Measurements from ENCODE around the gene DBT.

Gene DBT

GRCh38 chr1:100232156-100232555 lies 17.5 kb downstream of the DBT start:
- Histone ChIP-seq H3K27me3 (ENCODE audit: control insufficient read depth in 2 of 2, insufficient read depth in 2 of 2, low read length in 2 of 2) (no peaks in the 10 kb centered on the region), H3K4me1 (ENCODE audit: control insufficient read depth in 2 of 2, insufficient read depth in 2 of 2, low read length in 2 of 2) (no peaks in the 10 kb centered on the region), H3K9ac (ENCODE audit: low read depth in 1 of 2, low read length in 2 of 2) (no peak overlapping the region), H3K4me3 (ENCODE audit: low read length in 2 of 2) (no peak overlapping the region), H3K36me3 (ENCODE audit: control insufficient read depth in 2 of 2, insufficient read depth in 2 of 2, low read length in 2 of 2) (peaks cover 22 to 29% of the 10 kb centered on the region in 2 donors), H3K27ac (ENCODE audit: low read depth in 2 of 2, low read length in 2 of 2) (no peak overlapping the region), H3K9me3 (ENCODE audit: control insufficient read depth in 2 of 2, low read length in 2 of 2) (no peaks in the 10 kb centered on the region)

GRCh38 chr1:100231721-100232120 lies 17.9 kb downstream of the DBT start:
- H3K9me3 ChIP-seq (ENCODE audit: control insufficient read depth in 2 of 2, low read length in 2 of 2), result no peaks in the 10 kb centered on the region
- no peak overlapping the region for H3K27ac ChIP-seq (ENCODE audit: low read depth in 2 of 2, low read length in 2 of 2)
- H3K4me1 ChIP-seq (ENCODE audit: control insufficient read depth in 2 of 2, insufficient read depth in 2 of 2, low read length in 2 of 2), result no peaks in the 10 kb centered on the region
- H3K4me3 ChIP-seq (ENCODE audit: low read length in 2 of 2), result no peak overlapping the region
- no peaks in the 10 kb centered on the region for H3K27me3 ChIP-seq (ENCODE audit: control insufficient read depth in 2 of 2, insufficient read depth in 2 of 2, low read length in 2 of 2)
- H3K36me3 ChIP-seq (ENCODE audit: control insufficient read depth in 2 of 2, insufficient read depth in 2 of 2, low read length in 2 of 2), result peaks cover 22 to 26% of the 10 kb centered on the region in 2 donors
- no peak overlapping the region for H3K9ac ChIP-seq (ENCODE audit: low read depth in 1 of 2, low read length in 2 of 2)

GRCh38 chr1:100230765-100231164 lies 18.9 kb downstream of the DBT start:
- Histone ChIP-seq H3K36me3 (ENCODE audit: control insufficient read depth in 2 of 2, insufficient read depth in 2 of 2, low read length in 2 of 2) (peaks cover 22 to 26% of the 10 kb centered on the region in 2 donors), H3K9ac (ENCODE audit: low read depth in 1 of 2, low read length in 2 of 2) (no peak overlapping the region), H3K27ac (ENCODE audit: low read depth in 2 of 2, low read length in 2 of 2) (no peak overlapping the region), H3K9me3 (ENCODE audit: control insufficient read depth in 2 of 2, low read length in 2 of 2) (no peaks in the 10 kb centered on the region), H3K27me3 (ENCODE audit: control insufficient read depth in 2 of 2, insufficient read depth in 2 of 2, low read length in 2 of 2) (no peaks in the 10 kb centered on the region), H3K4me3 (ENCODE audit: low read length in 2 of 2) (no peak overlapping the region), H3K4me1 (ENCODE audit: control insufficient read depth in 2 of 2, insufficient read depth in 2 of 2, low read length in 2 of 2) (no peaks in the 10 kb centered on the region)

- H3K36me3 ChIP-seq (ENCODE audit: control insufficient read depth in 2 of 2, insufficient read depth in 2 of 2, low read length in 2 of 2), result peaks cover 22 to 26% of the 10 kb centered on the region in 2 donors
- H3K27ac ChIP-seq (ENCODE audit: low read depth in 2 of 2, low read length in 2 of 2), result no peak overlapping the region
- H3K9me3 ChIP-seq (ENCODE audit: control insufficient read depth in 2 of 2, low read length in 2 of 2), result no peaks in the 10 kb centered on the region
- H3K9ac ChIP-seq (ENCODE audit: low read depth in 1 of 2, low read length in 2 of 2), result no peak overlapping the region
- H3K4me1 ChIP-seq (ENCODE audit: control insufficient read depth in 2 of 2, insufficient read depth in 2 of 2, low read length in 2 of 2), result no peaks in the 10 kb centered on the region
- no peak overlapping the region for H3K4me3 ChIP-seq (ENCODE audit: low read length in 2 of 2)
- H3K27me3 ChIP-seq (ENCODE audit: control insufficient read depth in 2 of 2, insufficient read depth in 2 of 2, low read length in 2 of 2), result no peaks in the 10 kb centered on the region
Observed at GRCh38 chr1:100229681-100230443, 19.8 kb downstream of the DBT start.

- no peaks in the 10 kb centered on the region for H3K4me1 ChIP-seq (ENCODE audit: control insufficient read depth in 2 of 2, insufficient read depth in 2 of 2, low read length in 2 of 2)
- H3K9ac ChIP-seq (ENCODE audit: low read depth in 1 of 2, low read length in 2 of 2), result no peak overlapping the region
- no peaks in the 10 kb centered on the region for H3K9me3 ChIP-seq (ENCODE audit: control insufficient read depth in 2 of 2, low read length in 2 of 2)
- no peaks in the 10 kb centered on the region for H3K27me3 ChIP-seq (ENCODE audit: control insufficient read depth in 2 of 2, insufficient read depth in 2 of 2, low read length in 2 of 2)
- peaks cover 7 to 9% of the 10 kb centered on the region in 2 donors for H3K36me3 ChIP-seq (ENCODE audit: control insufficient read depth in 2 of 2, insufficient read depth in 2 of 2, low read length in 2 of 2)
- no peak overlapping the region for H3K27ac ChIP-seq (ENCODE audit: low read depth in 2 of 2, low read length in 2 of 2)
- H3K4me3 ChIP-seq (ENCODE audit: low read length in 2 of 2), result no peak overlapping the region
Observed at GRCh38 chr1:100222428-100222827, 27.2 kb downstream of the DBT start.

GRCh38 chr1:100219883-100220282 lies 29.8 kb downstream of the DBT start:
- Histone ChIP-seq H3K9me3 (ENCODE audit: control insufficient read depth in 2 of 2, low read length in 2 of 2) (no peaks in the 10 kb centered on the region), H3K4me1 (ENCODE audit: control insufficient read depth in 2 of 2, insufficient read depth in 2 of 2, low read length in 2 of 2) (no peaks in the 10 kb centered on the region), H3K4me3 (ENCODE audit: low read length in 2 of 2) (no peak overlapping the region), H3K9ac (ENCODE audit: low read depth in 1 of 2, low read length in 2 of 2) (no peak overlapping the region), H3K27me3 (ENCODE audit: control insufficient read depth in 2 of 2, insufficient read depth in 2 of 2, low read length in 2 of 2) (no peaks in the 10 kb centered on the region), H3K27ac (ENCODE audit: low read depth in 2 of 2, low read length in 2 of 2) (no peak overlapping the region), H3K36me3 (ENCODE audit: control insufficient read depth in 2 of 2, insufficient read depth in 2 of 2, low read length in 2 of 2) (peaks cover 0 to 12% of the 10 kb centered on the region in 2 donors)

GRCh38 chr1:100219457-100219856 lies 30.2 kb downstream of the DBT start:
- Histone ChIP-seq H3K9me3 (ENCODE audit: control insufficient read depth in 2 of 2, low read length in 2 of 2) (no peaks in the 10 kb centered on the region), H3K4me1 (ENCODE audit: control insufficient read depth in 2 of 2, insufficient read depth in 2 of 2, low read length in 2 of 2) (no peaks in the 10 kb centered on the region), H3K9ac (ENCODE audit: low read depth in 1 of 2, low read length in 2 of 2) (no peak overlapping the region), H3K27ac (ENCODE audit: low read depth in 2 of 2, low read length in 2 of 2) (no peak overlapping the region), H3K36me3 (ENCODE audit: control insufficient read depth in 2 of 2, insufficient read depth in 2 of 2, low read length in 2 of 2) (peaks cover 0 to 17% of the 10 kb centered on the region in 2 donors), H3K4me3 (ENCODE audit: low read length in 2 of 2) (no peak overlapping the region), H3K27me3 (ENCODE audit: control insufficient read depth in 2 of 2, insufficient read depth in 2 of 2, low read length in 2 of 2) (no peaks in the 10 kb centered on the region)

- Histone ChIP-seq H3K36me3 (ENCODE audit: control insufficient read depth in 2 of 2, insufficient read depth in 2 of 2, low read length in 2 of 2) (peaks cover 4 to 26% of the 10 kb centered on the region in 2 donors), H3K9me3 (ENCODE audit: control insufficient read depth in 2 of 2, low read length in 2 of 2) (no peaks in the 10 kb centered on the region), H3K4me1 (ENCODE audit: control insufficient read depth in 2 of 2, insufficient read depth in 2 of 2, low read length in 2 of 2) (no peaks in the 10 kb centered on the region), H3K9ac (ENCODE audit: low read depth in 1 of 2, low read length in 2 of 2) (no peak overlapping the region), H3K27me3 (ENCODE audit: control insufficient read depth in 2 of 2, insufficient read depth in 2 of 2, low read length in 2 of 2) (no peaks in the 10 kb centered on the region), H3K4me3 (ENCODE audit: low read length in 2 of 2) (no peak overlapping the region), H3K27ac (ENCODE audit: low read depth in 2 of 2, low read length in 2 of 2) (no peak overlapping the region)
Observed at GRCh38 chr1:100217834-100218233, 31.8 kb downstream of the DBT start.

GRCh38 chr1:100215101-100215500 lies 34.5 kb downstream of the DBT start:
- H3K27me3 ChIP-seq (ENCODE audit: control insufficient read depth in 2 of 2, insufficient read depth in 2 of 2, low read length in 2 of 2), result no peaks in the 10 kb centered on the region
- H3K4me1 ChIP-seq (ENCODE audit: control insufficient read depth in 2 of 2, insufficient read depth in 2 of 2, low read length in 2 of 2), result no peaks in the 10 kb centered on the region
- H3K36me3 ChIP-seq (ENCODE audit: control insufficient read depth in 2 of 2, insufficient read depth in 2 of 2, low read length in 2 of 2), result peaks cover 8 to 39% of the 10 kb centered on the region in 2 donors
- no peak overlapping the region for H3K9ac ChIP-seq (ENCODE audit: low read depth in 1 of 2, low read length in 2 of 2)
- no peak overlapping the region for H3K27ac ChIP-seq (ENCODE audit: low read depth in 2 of 2, low read length in 2 of 2)
- H3K9me3 ChIP-seq (ENCODE audit: control insufficient read depth in 2 of 2, low read length in 2 of 2), result no peaks in the 10 kb centered on the region
- H3K4me3 ChIP-seq (ENCODE audit: low read length in 2 of 2), result no peak overlapping the region

- Histone ChIP-seq H3K9me3 (ENCODE audit: control insufficient read depth in 2 of 2, low read length in 2 of 2) (no peaks in the 10 kb centered on the region), H3K9ac (ENCODE audit: low read depth in 1 of 2, low read length in 2 of 2) (no peak overlapping the region), H3K4me1 (ENCODE audit: control insufficient read depth in 2 of 2, insufficient read depth in 2 of 2, low read length in 2 of 2) (no peaks in the 10 kb centered on the region), H3K27me3 (ENCODE audit: control insufficient read depth in 2 of 2, insufficient read depth in 2 of 2, low read length in 2 of 2) (no peaks in the 10 kb centered on the region), H3K36me3 (ENCODE audit: control insufficient read depth in 2 of 2, insufficient read depth in 2 of 2, low read length in 2 of 2) (peaks cover 8 to 37% of the 10 kb centered on the region in 2 donors), H3K27ac (ENCODE audit: low read depth in 2 of 2, low read length in 2 of 2) (no peak overlapping the region), H3K4me3 (ENCODE audit: low read length in 2 of 2) (no peak overlapping the region)
Observed at GRCh38 chr1:100213141-100213540, 36.5 kb downstream of the DBT start.
